HepG2 (cell line): Measurements from ENCODE around the gene MRFAP1L1. TPM values are rescaled to one million over a fixed set of nuclear protein-coding genes. Genes with fewer than 3 reads are reported as not detected.

ENCODE experiments used
- AHR ChIP-seq: IDR thresholded peaks from 2 replicates; pipeline ENCODE4 v1.6.1; 2018; ENCODE audit warnings: missing genetic modification reagents, missing compliant biosample characterization
- BORCS8-MEF2B ChIP-seq: sonication (generic); formaldehyde crosslinking; IDR thresholded peaks from 2 replicates; pipeline ENCODE4 v1.8.0; 2022; ENCODE audit warnings: mild to moderate bottlenecking, missing genetic modification reagents
- DZIP1 ChIP-seq: sonication (generic); formaldehyde crosslinking; IDR thresholded peaks from 2 replicates; pipeline ENCODE4 v1.5.0; 2020; ENCODE audit warnings: mild to moderate bottlenecking, missing genetic modification reagents
- HDAC2 ChIP-seq: sonication (generic); formaldehyde crosslinking; IDR thresholded peaks from 2 replicates; pipeline ENCODE4 v1.4.0; 2020; ENCODE audit warnings: missing genetic modification reagents
- KDM2A ChIP-seq: sonication (generic); formaldehyde crosslinking; IDR thresholded peaks from 2 replicates; pipeline ENCODE4 v1.4.0; 2020; ENCODE audit warnings: low read depth, missing genetic modification reagents, borderline replicate concordance
- KLF12 ChIP-seq: sonication (generic); formaldehyde crosslinking; IDR thresholded peaks from 2 replicates; pipeline ENCODE4 v1.4.0; 2020; ENCODE audit warnings: missing genetic modification reagents, borderline replicate concordance
- MAZ ChIP-seq, 2 experiments: sonication (generic) in 1 of 2; formaldehyde crosslinking in 1 of 2; IDR thresholded peaks; 2 replicates each; pipeline versions ENCODE4 v1.5.0 to v1.6.1; 2012 to 2020; ENCODE audit warnings: low read depth in 2 of 2, mild to moderate bottlenecking in 2 of 2, borderline replicate concordance in 1 of 2, improper control_type of control experiment in 1 of 2, low read length in 1 of 2, missing genetic modification reagents in 1 of 2, moderate library complexity in 1 of 2
- MXI1 ChIP-seq: IDR thresholded peaks from 3 replicates; pipeline ENCODE4 v1.6.1; 2012; ENCODE audit warnings: low read depth, low read length, inconsistent platforms, borderline replicate concordance
- NONO ChIP-seq, 2 experiments: fragments of 450-650 bp in 1 of 2; sonication (generic) in 1 of 2; formaldehyde crosslinking in 1 of 2; IDR thresholded peaks in 1 of 2; conservative IDR thresholded peaks in 1 of 2; 2 replicates each; pipeline versions ENCODE4 v1.6.1 to v1.8.0; 2017 to 2022; ENCODE audit warnings: mild to moderate bottlenecking in 1 of 2, missing genetic modification reagents in 1 of 2, moderate library complexity in 1 of 2
- PATZ1 ChIP-seq: sonication (generic); formaldehyde crosslinking; IDR thresholded peaks from 2 replicates; pipeline ENCODE4 v1.4.0; 2020; ENCODE audit warnings: missing genetic modification reagents
- PRDM15 ChIP-seq: sonication (generic); formaldehyde crosslinking; IDR thresholded peaks from 2 replicates; pipeline ENCODE4 v1.4.0; 2020; ENCODE audit warnings: missing genetic modification reagents
- RFXAP ChIP-seq: sonication (generic); formaldehyde crosslinking; IDR thresholded peaks from 2 replicates; pipeline ENCODE4 v1.4.0; 2020; ENCODE audit warnings: missing genetic modification reagents, borderline replicate concordance
- SMC3 ChIP-seq: IDR thresholded peaks from 2 replicates; pipeline ENCODE4 v1.6.1; 2011; ENCODE audit warnings: low read length, improper control_type of control experiment
- TFAP4 ChIP-seq: sonication (generic); IDR thresholded peaks from 2 replicates; pipeline ENCODE4 v1.6.1; 2016; ENCODE audit warnings: low read depth, borderline replicate concordance
- TFDP1 ChIP-seq: IDR thresholded peaks from 2 replicates; pipeline ENCODE4 v1.6.1; 2016; ENCODE audit warnings: missing compliant biosample characterization, missing genetic modification reagents, borderline replicate concordance
- ZIK1 ChIP-seq: sonication (generic); formaldehyde crosslinking; IDR thresholded peaks from 2 replicates; pipeline ENCODE4 v1.5.0; 2020; ENCODE audit warnings: mild to moderate bottlenecking, low read depth, missing genetic modification reagents, borderline replicate concordance
- ZNF317 ChIP-seq: sonication (generic); formaldehyde crosslinking; IDR thresholded peaks from 2 replicates; pipeline ENCODE4 v1.5.0; 2020; ENCODE audit warnings: mild to moderate bottlenecking, missing genetic modification reagents
- ZSCAN31 ChIP-seq: sonication (generic); formaldehyde crosslinking; IDR thresholded peaks from 2 replicates; pipeline ENCODE4 v1.5.0; 2020; ENCODE audit warnings: low read depth, mild to moderate bottlenecking, missing genetic modification reagents
- polyA plus RNA-seq, 8 experiments: library from polyadenylated mRNA; depleted of rRNA in 3 of 8; stranded (reverse) in 7 of 8; unstranded in 1 of 8; fragments of >200 nt; fragmentation: Illumina TruSeq in 4 of 8; extraction: Trizol in 4 of 8; gene quantifications; 2 replicates each; pipeline versions ENCODE4 v1.2.1 to v1.2.3, GENCODE V29; 2011 to 2016; ENCODE audit warnings: low read depth in 4 of 8, missing spikeins in 1 of 8, mixed read lengths in 1 of 8; ENCODE audit not compliant: insufficient read depth in 1 of 8
- total RNA-seq, 5 experiments: library from RNA; depleted of rRNA; stranded (reverse); fragments of >200 nt; fragmentation: Illumina TruSeq; extraction: Trizol; gene quantifications; 2 replicates each; pipeline ENCODE4 v1.2.3, GENCODE V29; 2016; ENCODE audit warnings: low read depth in 1 of 5

The MRFAP1L1 gene
- total and polyA plus RNA-seq, 2 of the 13 experiments (the other 11 are each of a cell fraction or from before 2014, with no cell fraction given): 44.8 to 76.6 TPM

- TF ChIP-seq PATZ1 (CRISPR knock-in tag): peak; percentile 81
- TF ChIP-seq KLF12 (CRISPR knock-in tag): peak; percentile 80; the same call in 1 of the 2 replicates
- TF ChIP-seq DZIP1 (CRISPR knock-in tag): peak; percentile 50; the same call in 1 of the 2 replicates
- TF ChIP-seq AHR (CRISPR knock-in tag): no peak
- peak; percentile 34; the same call in 1 of the 2 replicates for TF ChIP-seq PRDM15 (CRISPR knock-in tag)
- peak; percentile 82 for TF ChIP-seq BORCS8-MEF2B
- no peak for TF ChIP-seq MAZ (IDR thresholded peaks at IDR 0.05; ENCODE audit: borderline replicate concordance, low read depth, low read length)
- peak; percentile 85 for TF ChIP-seq MAZ (CRISPR knock-in tag; IDR thresholded peaks at IDR 0.05; ENCODE audit: low read depth)
- peak; percentile 67; the same call in 1 of the 3 replicates for TF ChIP-seq MXI1
- peak; percentile 58; the same call in 1 of the 2 replicates for TF ChIP-seq TFAP4
- peak; percentile 65; the same call in 1 of the 2 replicates for TF ChIP-seq ZSCAN31 (CRISPR knock-in tag)
- TF ChIP-seq TFDP1 (CRISPR knock-in tag): peak; percentile 57; the same call in 1 of the 2 replicates
- TF ChIP-seq HDAC2 (CRISPR knock-in tag): peak; percentile 79
- no peak for TF ChIP-seq NONO (IDR thresholded peaks at IDR 0.05)
- TF ChIP-seq NONO (CRISPR knock-in tag; conservative IDR thresholded peaks at IDR 0.05): peak; percentile 69; the same call in 1 of the 2 replicates
- peak; percentile 61; the same call in 1 of the 2 replicates for TF ChIP-seq ZIK1
- peak; percentile 89 for TF ChIP-seq RFXAP (CRISPR knock-in tag)
- TF ChIP-seq ZNF317 (CRISPR knock-in tag): peak; percentile 42; the same call in 1 of the 2 replicates
- TF ChIP-seq SMC3: no peak
- TF ChIP-seq KDM2A: peak; percentile 64; the same call in 1 of the 2 replicates
Observed at GRCh38 chr4:6753103-6753560, 43.5 kb upstream of the MRFAP1L1 start (continued).
